ENCODE data around the gene HABP2.

HABP2 gene

GRCh38 chr10:113590581-113590980 lies 37.7 kb downstream of the HABP2 start:
- TF ChIP-seq ZNF624 (tag by site-specific recombination; IDR thresholded peaks at IDR 0.05) = no peak
- Histone ChIP-seq H3K27ac (ENCODE audit: extremely low read depth, low read depth, low read length) (no peak overlapping the region), H3K36me3 (ENCODE audit: control insufficient read depth in 2 of 2, insufficient read depth in 1 of 2, low read length in 2 of 2) (no peaks in the 10 kb centered on the region), H3K9me3 (ENCODE audit: control insufficient read depth, insufficient read depth, low read depth, low read length) (no peaks in the 10 kb centered on the region), H3K4me1 (ENCODE audit: control insufficient read depth, insufficient read depth, low read length) (no peaks in the 10 kb centered on the region), H3K4me3 (ENCODE audit: low read depth, low read length) (no peak overlapping the region)
- POLR2A ChIA-PET = no interaction called here
- CTCF ChIA-PET = interaction anchor here (0.5 to 0.9 kb wide), 2 partner anchors 16 to 1205 kb away, joined by 3 read pairs; no protein-coding TSS in a partner anchor

GRCh38 chr10:113592380-113592779 lies 39.5 kb downstream of the HABP2 start:
- Histone ChIP-seq H3K4me1 (ENCODE audit: control insufficient read depth, insufficient read depth, low read length) (no peaks in the 10 kb centered on the region), H3K4me3 (ENCODE audit: low read depth, low read length) (no peak overlapping the region), H3K27ac (ENCODE audit: extremely low read depth, low read depth, low read length) (no peak overlapping the region), H3K9me3 (ENCODE audit: control insufficient read depth, insufficient read depth, low read depth, low read length) (no peaks in the 10 kb centered on the region), H3K36me3 (ENCODE audit: control insufficient read depth in 2 of 2, insufficient read depth in 1 of 2, low read length in 2 of 2) (no peaks in the 10 kb centered on the region)
- CTCF ChIA-PET = interaction anchor here (0.9 to 1.0 kb wide), 2 partner anchors 18 to 24 kb away, joined by 3 to 4 read pairs; no protein-coding TSS in a partner anchor
- POLR2A ChIA-PET = no interaction called here
- no peak for TF ChIP-seq ZNF324 (tag by site-specific recombination; IDR thresholded peaks at IDR 0.05)
- no peak for TF ChIP-seq ZNF776 (tag by site-specific recombination; IDR thresholded peaks at IDR 0.05; ENCODE audit: borderline replicate concordance)
- peak; percentile 48 for TF ChIP-seq ZFHX2 (tag by site-specific recombination; conservative IDR thresholded peaks at IDR 0.05)

- no peaks in the 10 kb centered on the region for H3K4me1 ChIP-seq (ENCODE audit: control insufficient read depth, insufficient read depth, low read length)
- POLR2A ChIA-PET = no interaction called here
- H3K4me3 ChIP-seq (ENCODE audit: low read depth, low read length) = no peak overlapping the region
- no peaks in the 10 kb centered on the region for H3K36me3 ChIP-seq (ENCODE audit: control insufficient read depth in 2 of 2, insufficient read depth in 1 of 2, low read length in 2 of 2)
- no peaks in the 10 kb centered on the region for H3K9me3 ChIP-seq (ENCODE audit: control insufficient read depth, insufficient read depth, low read depth, low read length)
- CTCF ChIA-PET = no interaction called here
- TF ChIP-seq TRIM28 (IDR thresholded peaks at IDR 0.05; ENCODE audit: borderline replicate concordance, low read length) = no peak
- no peak for TF ChIP-seq ZNF654 (tag by site-specific recombination; IDR thresholded peaks at IDR 0.05; ENCODE audit: low read depth)
- no peak for TF ChIP-seq PRDM10 (tag by site-specific recombination; IDR thresholded peaks at IDR 0.05)
- TF ChIP-seq ZNF529 (tag by site-specific recombination; IDR thresholded peaks at IDR 0.05; ENCODE audit: insufficient replicate concordance) = no peak
- no peak for TF ChIP-seq ZNF10 (tag by site-specific recombination; IDR thresholded peaks at IDR 0.05)
- no peak for TF ChIP-seq BCL6B (tag by site-specific recombination; IDR thresholded peaks at IDR 0.05)
- no peak for TF ChIP-seq ZNF239 (tag by site-specific recombination; IDR thresholded peaks at IDR 0.05)
- no peak for TF ChIP-seq ZNF473 (tag by site-specific recombination; IDR thresholded peaks at IDR 0.05)
- no peak for TF ChIP-seq ZNF704 (tag by site-specific recombination; IDR thresholded peaks at IDR 0.05)
- no peak for TF ChIP-seq INSM2 (tag by site-specific recombination; IDR thresholded peaks at IDR 0.05)
- no peak for TF ChIP-seq ZNF623 (tag by site-specific recombination; IDR thresholded peaks at IDR 0.05)
- no peak for TF ChIP-seq KLF8 (tag by site-specific recombination; IDR thresholded peaks at IDR 0.05)
- no peak for TF ChIP-seq GLIS1 (tag by site-specific recombination; IDR thresholded peaks at IDR 0.05)
- no peak for TF ChIP-seq BCL11B (tag by site-specific recombination; IDR thresholded peaks at IDR 0.05; ENCODE audit: low read depth)
- TF ChIP-seq ZFHX2 (tag by site-specific recombination; conservative IDR thresholded peaks at IDR 0.05) = no peak
- TF ChIP-seq ZNF677 (tag by site-specific recombination; IDR thresholded peaks at IDR 0.05) = no peak
- H3K27ac ChIP-seq (ENCODE audit: extremely low read depth, low read depth, low read length) = no peak overlapping the region
These were observed 41.8 kb downstream of the HABP2 start for GRCh38 chr10:113594652-113595051.

Data from HEK293 (cell line).